ENCODE measurements around the gene GASK1B.

The GASK1B gene

GRCh38 chr4:158169931-158170690 is 2.7 kb downstream of the GASK1B start:
- Histone ChIP-seq H3F3A (ENCODE audit: low read depth) (no peaks in the 10 kb centered on the region), H3K36me3 (ENCODE audit: insufficient read depth, low read length) (no peaks in the 10 kb centered on the region), H3K4me3 (ENCODE audit: low read length, poor library complexity, severe bottlenecking) (no peak overlapping the region), H3K9me2 (replicated peaks; ENCODE audit: low read depth, low read length) (no peaks in the 10 kb centered on the region), H4K20me1 (ENCODE audit: insufficient read depth, low read length, poor library complexity, severe bottlenecking) (no peaks in the 10 kb centered on the region), H2AFZ (ENCODE audit: low read length) (no peak overlapping the region), H3K4me1 (ENCODE audit: insufficient read depth, low read length, poor library complexity, severe bottlenecking) (no peaks in the 10 kb centered on the region), H3K9ac (ENCODE audit: low read depth, low read length, poor library complexity, severe bottlenecking) (no peak overlapping the region), H3K4me2 (ENCODE audit: low read depth, low read length, poor library complexity, severe bottlenecking) (no peak overlapping the region), H3K9me3 (ENCODE audit: insufficient read depth, low read depth, low read length) (no peaks in the 10 kb centered on the region), H3K27me3 (ENCODE audit: insufficient read depth, low read length, poor library complexity, severe bottlenecking) (peaks cover 6% of the 10 kb centered on the region), H3K79me2 (ENCODE audit: insufficient read depth, low read length) (no peaks in the 10 kb centered on the region)
- no peak for TF ChIP-seq CTCF (conservative IDR thresholded peaks at IDR 0.05; ENCODE audit: low read length)
- TF ChIP-seq EZH2phosphoT487 (IDR thresholded peaks at IDR 0.05; ENCODE audit: borderline replicate concordance), result no peak

GRCh38 chr4:158169506-158169905 is 3.3 kb downstream of the GASK1B start:
- no peaks in the 10 kb centered on the region for H3K4me1 ChIP-seq (ENCODE audit: insufficient read depth, low read length, poor library complexity, severe bottlenecking)
- no peaks in the 10 kb centered on the region for H4K20me1 ChIP-seq (ENCODE audit: insufficient read depth, low read length, poor library complexity, severe bottlenecking)
- H3K79me2 ChIP-seq (ENCODE audit: insufficient read depth, low read length), result no peaks in the 10 kb centered on the region
- TF ChIP-seq EZH2phosphoT487 (IDR thresholded peaks at IDR 0.05; ENCODE audit: borderline replicate concordance) (no peak), CTCF (conservative IDR thresholded peaks at IDR 0.05; ENCODE audit: low read length) (no peak)
- no peaks in the 10 kb centered on the region for H3F3A ChIP-seq (ENCODE audit: low read depth)
- no peak overlapping the region for H3K9ac ChIP-seq (ENCODE audit: low read depth, low read length, poor library complexity, severe bottlenecking)
- H3K9me2 ChIP-seq (replicated peaks; ENCODE audit: low read depth, low read length), result no peaks in the 10 kb centered on the region
- H3K27me3 ChIP-seq (ENCODE audit: insufficient read depth, low read length, poor library complexity, severe bottlenecking), result peaks cover 6% of the 10 kb centered on the region
- no peak overlapping the region for H2AFZ ChIP-seq (ENCODE audit: low read length)
- no peaks in the 10 kb centered on the region for H3K36me3 ChIP-seq (ENCODE audit: insufficient read depth, low read length)
- no peaks in the 10 kb centered on the region for H3K9me3 ChIP-seq (ENCODE audit: insufficient read depth, low read depth, low read length)
- H3K4me3 ChIP-seq (ENCODE audit: low read length, poor library complexity, severe bottlenecking), result no peak overlapping the region
- H3K4me2 ChIP-seq (ENCODE audit: low read depth, low read length, poor library complexity, severe bottlenecking), result no peak overlapping the region

GRCh38 chr4:158168606-158169005 is 4.2 kb downstream of the GASK1B start:
- H3K36me3 ChIP-seq (ENCODE audit: insufficient read depth, low read length), result no peaks in the 10 kb centered on the region
- no peak overlapping the region for H2AFZ ChIP-seq (ENCODE audit: low read length)
- H3K4me1 ChIP-seq (ENCODE audit: insufficient read depth, low read length, poor library complexity, severe bottlenecking), result no peaks in the 10 kb centered on the region
- H3K9ac ChIP-seq (ENCODE audit: low read depth, low read length, poor library complexity, severe bottlenecking), result no peak overlapping the region
- no peaks in the 10 kb centered on the region for H3F3A ChIP-seq (ENCODE audit: low read depth)
- H3K4me2 ChIP-seq (ENCODE audit: low read depth, low read length, poor library complexity, severe bottlenecking), result no peak overlapping the region
- H3K9me3 ChIP-seq (ENCODE audit: insufficient read depth, low read depth, low read length), result no peaks in the 10 kb centered on the region
- H3K27me3 ChIP-seq (ENCODE audit: insufficient read depth, low read length, poor library complexity, severe bottlenecking), result peaks cover 12% of the 10 kb centered on the region
- no peaks in the 10 kb centered on the region for H3K79me2 ChIP-seq (ENCODE audit: insufficient read depth, low read length)
- TF ChIP-seq EZH2phosphoT487 (IDR thresholded peaks at IDR 0.05; ENCODE audit: borderline replicate concordance) (no peak), CTCF (conservative IDR thresholded peaks at IDR 0.05; ENCODE audit: low read length) (no peak)
- no peaks in the 10 kb centered on the region for H3K9me2 ChIP-seq (replicated peaks; ENCODE audit: low read depth, low read length)
- H3K4me3 ChIP-seq (ENCODE audit: low read length, poor library complexity, severe bottlenecking), result no peak overlapping the region
- no peaks in the 10 kb centered on the region for H4K20me1 ChIP-seq (ENCODE audit: insufficient read depth, low read length, poor library complexity, severe bottlenecking)

Measured in Loucy (cell line).